ENCODE results near the gene SPRED2.

The SPRED2 gene

GRCh38 chr2:65326276-65326675 is 106.1 kb downstream of the SPRED2 start:
- DNase-seq (ENCODE audit: low read depth, low spot score): no peak
- in situ Hi-C loops (cut with HindIII; ENCODE audit: low sequenced_read_pairs): no loop called here
- TF ChIP-seq CTCF (IDR thresholded peaks at IDR 0.05; ENCODE audit: low read depth, low read length): no peak
- H3K4me3 ChIP-seq (ENCODE audit: low read depth, low read length): no peak overlapping the region

- TF ChIP-seq CTCF (IDR thresholded peaks at IDR 0.05; ENCODE audit: low read depth, low read length): no peak
- no peak overlapping the region for H3K4me3 ChIP-seq (ENCODE audit: low read depth, low read length)
- DNase-seq (ENCODE audit: low read depth, low spot score): no peak
- in situ Hi-C loops (cut with HindIII; ENCODE audit: low sequenced_read_pairs): no loop called here
Measured at GRCh38 chr2:65325066-65325465, 107.3 kb downstream of the SPRED2 start.

- no peak for TF ChIP-seq CTCF (IDR thresholded peaks at IDR 0.05; ENCODE audit: low read depth, low read length)
- no peak for DNase-seq (ENCODE audit: low read depth, low spot score)
- H3K4me3 ChIP-seq (ENCODE audit: low read depth, low read length): no peak overlapping the region
- in situ Hi-C loops (cut with HindIII; ENCODE audit: low sequenced_read_pairs): no loop called here
Measured at GRCh38 chr2:65320946-65321345, 111.5 kb downstream of the SPRED2 start.

- DNase-seq (ENCODE audit: low read depth, low spot score): peak; percentile 92
Measured at GRCh38 chr2:65320042-65320725, 112.2 kb downstream of the SPRED2 start.

GRCh38 chr2:65319674-65320041 is 112.7 kb downstream of the SPRED2 start:
- H3K4me3 ChIP-seq (ENCODE audit: low read depth, low read length): no peak overlapping the region
- no peak for TF ChIP-seq CTCF (IDR thresholded peaks at IDR 0.05; ENCODE audit: low read depth, low read length)
- no peak for DNase-seq (ENCODE audit: low read depth, low spot score)
- in situ Hi-C loops (cut with HindIII; ENCODE audit: low sequenced_read_pairs): no loop called here

More at GRCh38 chr2:65320042-65320725, 112.2 kb downstream of the SPRED2 start:
- in situ Hi-C loops (cut with HindIII; ENCODE audit: low sequenced_read_pairs): no loop called here
- H3K4me3 ChIP-seq (ENCODE audit: low read depth, low read length): no peak overlapping the region
- TF ChIP-seq CTCF (IDR thresholded peaks at IDR 0.05; ENCODE audit: low read depth, low read length): peak; percentile 63

- DNase-seq (ENCODE audit: low read depth, low spot score): no peak
- in situ Hi-C loops (cut with HindIII; ENCODE audit: low sequenced_read_pairs): no loop called here
- H3K4me3 ChIP-seq (ENCODE audit: low read depth, low read length): no peak overlapping the region
- no peak for TF ChIP-seq CTCF (IDR thresholded peaks at IDR 0.05; ENCODE audit: low read depth, low read length)
Measured at GRCh38 chr2:65319072-65319673, 113.2 kb downstream of the SPRED2 start.

All from astrocyte of the spinal cord (primary cell).